Measurements from ENCODE around the gene PTP4A2. TPM values are rescaled to one million over a fixed set of nuclear protein-coding genes. Genes with fewer than 3 reads are reported as not detected.
"Not testable (repeated sequence)": the region's sequence is repeated elsewhere in the genome, so short reads cannot be mapped to it uniquely, and the experiment has no call there.

The PTP4A2 gene
- total and polyA plus RNA-seq, 2 of the 13 experiments (the other 11 are each of a cell fraction or from before 2014, with no cell fraction given): 173 to 225 TPM

DNA sequence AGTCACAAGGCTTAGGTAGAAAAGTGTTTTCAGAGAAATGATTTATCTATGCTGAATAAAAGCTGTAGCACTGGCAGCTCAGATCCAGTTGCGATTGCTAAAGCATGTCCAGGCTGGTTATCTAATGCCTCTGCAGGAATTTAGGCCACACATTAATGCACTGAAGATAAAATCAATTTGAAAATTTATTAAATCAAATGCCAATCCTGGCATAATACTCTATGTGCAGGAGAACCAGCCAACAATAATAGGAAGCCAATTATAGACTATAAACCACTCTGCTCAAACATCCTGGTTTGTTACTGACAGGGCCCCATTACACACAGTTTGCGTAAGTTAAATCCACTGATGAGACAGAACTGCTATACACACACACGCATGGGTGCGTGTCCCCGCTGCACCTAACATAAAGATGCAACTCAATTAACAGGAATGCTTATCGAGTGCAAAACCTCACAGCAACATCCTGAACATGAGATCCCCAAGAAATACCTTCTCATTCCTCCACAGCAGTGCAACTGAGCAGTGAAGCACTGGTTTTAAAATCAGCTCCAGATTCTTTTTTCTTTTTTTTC lies 40.6 kb downstream of the PTP4A2 start (continued):
- TF ChIP-seq LCORL (IDR thresholded peaks at IDR 0.05) (no peak), LCORL (CRISPR knock-in tag; IDR thresholded peaks at IDR 0.05) (no peak)
- TF ChIP-seq, protein P1, sequence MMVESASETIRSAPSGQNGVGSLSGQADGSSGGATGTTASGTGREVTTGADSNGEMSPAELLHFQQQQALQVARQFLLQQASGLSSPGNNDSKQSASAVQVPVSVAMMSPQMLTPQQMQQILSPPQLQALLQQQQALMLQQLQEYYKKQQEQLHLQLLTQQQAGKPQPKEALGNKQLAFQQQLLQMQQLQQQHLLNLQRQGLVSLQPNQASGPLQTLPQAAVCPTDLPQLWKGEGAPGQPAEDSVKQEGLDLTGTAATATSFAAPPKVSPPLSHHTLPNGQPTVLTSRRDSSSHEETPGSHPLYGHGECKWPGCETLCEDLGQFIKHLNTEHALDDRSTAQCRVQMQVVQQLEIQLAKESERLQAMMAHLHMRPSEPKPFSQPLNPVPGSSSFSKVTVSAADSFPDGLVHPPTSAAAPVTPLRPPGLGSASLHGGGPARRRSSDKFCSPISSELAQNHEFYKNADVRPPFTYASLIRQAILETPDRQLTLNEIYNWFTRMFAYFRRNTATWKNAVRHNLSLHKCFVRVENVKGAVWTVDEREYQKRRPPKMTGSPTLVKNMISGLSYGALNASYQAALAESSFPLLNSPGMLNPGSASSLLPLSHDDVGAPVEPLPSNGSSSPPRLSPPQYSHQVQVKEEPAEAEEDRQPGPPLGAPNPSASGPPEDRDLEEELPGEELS (CRISPR knock-in tag; IDR thresholded peaks at IDR 0.05): no peak

DNA sequence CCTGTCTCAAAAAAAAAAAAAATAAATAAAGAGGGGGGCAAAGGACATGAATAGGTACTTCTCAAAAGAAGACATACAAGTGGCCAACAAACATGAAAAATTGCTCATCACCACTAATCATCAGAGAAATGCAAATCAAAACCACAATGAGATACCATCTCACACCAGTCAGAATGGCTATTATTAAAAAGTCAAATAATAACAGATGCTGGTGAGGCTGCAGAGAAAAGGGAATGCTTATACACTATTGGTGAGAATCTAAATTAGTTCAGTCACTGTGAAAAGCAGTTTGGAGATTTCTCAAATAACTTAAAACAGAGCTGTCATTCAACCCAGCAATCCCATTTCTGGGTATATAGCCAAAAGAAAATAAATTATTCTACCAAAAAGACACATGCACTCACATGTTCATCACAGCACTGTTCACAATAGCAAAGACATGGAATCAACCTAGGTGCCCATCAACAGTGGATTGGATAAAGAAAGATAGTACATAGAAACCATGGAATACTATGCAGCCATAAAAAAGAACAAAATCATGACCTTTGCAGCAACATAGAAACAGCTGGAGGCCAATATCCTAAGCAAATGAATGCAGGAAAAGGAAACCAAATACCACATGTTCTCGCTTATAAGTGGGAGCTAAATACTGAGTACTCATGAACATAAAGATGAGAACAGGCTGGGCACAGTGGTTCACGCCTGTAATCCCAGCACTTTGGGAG lies 42.5 kb downstream of the PTP4A2 start:
- FAIRE-seq; POLR2A ChIA-PET; H3K36me3 ChIP-seq (replicated peaks in 1 of 2; ENCODE audit: control insufficient read depth in 1 of 2, insufficient read depth in 2 of 2, low read length in 2 of 2); H3K4me3 ChIP-seq (replicated peaks in 1 of 3; ENCODE audit: insufficient read depth in 1 of 3, low read depth in 2 of 3, low read length in 3 of 3); H3K9me3 ChIP-seq (ENCODE audit: low read length); H3K9ac ChIP-seq (ENCODE audit: insufficient read depth, low read depth, low read length); H3K4me2 ChIP-seq (ENCODE audit: low read depth, low read length); DNase-seq (ENCODE audit: low spot score); H3K4me1 ChIP-seq (ENCODE audit: insufficient read depth, low read length); in situ Hi-C loops (cut with HindIII; ENCODE audit: extremely low pct_ligation_motif_present, low pct_unique_long_range_greater_than_20kb); intact Hi-C loops (cut with micrococcal nuclease; ENCODE audit: unreplicated experiment); BruUV-seq (replicated peaks); H3K79me2 ChIP-seq (ENCODE audit: insufficient read depth, low read length); H3K27me3 ChIP-seq (ENCODE audit: control insufficient read depth in 1 of 2, insufficient read depth in 2 of 2, low read length in 2 of 2); H4K20me1 ChIP-seq (ENCODE audit: insufficient read depth, low read length); ATAC-seq; CTCF ChIA-PET (ENCODE audit: low intra/inter-chr PET ratio, low total read pairs); H3K27ac ChIP-seq (ENCODE audit: extremely low read length, insufficient read depth, low read length); H2AFZ ChIP-seq (ENCODE audit: low read length): not testable (repeated sequence)
- WGBS (ENCODE audit: low lambda C conversion rate): 77% methylated on average over 2 of the region's 2 CpGs

DNA sequence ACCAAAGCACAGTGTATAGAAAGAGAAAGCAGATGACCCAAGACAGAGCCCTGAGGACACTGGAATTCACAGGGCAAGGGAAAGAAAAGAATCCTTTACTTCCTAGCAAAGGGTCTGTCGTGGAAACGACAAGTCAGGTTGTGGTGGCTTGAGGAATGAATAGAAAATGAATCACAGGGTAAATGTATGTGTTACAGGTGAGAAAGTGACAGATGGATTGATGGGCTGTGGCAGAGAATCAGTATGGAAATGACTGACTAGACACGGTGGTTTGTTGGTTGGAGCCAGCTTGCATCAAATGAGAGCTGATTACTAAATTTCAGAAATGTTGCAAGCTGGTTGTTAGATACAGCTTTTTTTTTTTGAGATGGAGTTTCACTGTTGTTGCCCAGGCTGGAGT lies 46.9 kb downstream of the PTP4A2 start:
- peaks cover 13% of the 10 kb centered on the region for H3K4me1 ChIP-seq (ENCODE audit: insufficient read depth, low read length)
- H2AFZ ChIP-seq (ENCODE audit: low read length): no peak overlapping the region
- H4K20me1 ChIP-seq (ENCODE audit: insufficient read depth, low read length): no peaks in the 10 kb centered on the region
- no peak for FAIRE-seq
- in situ Hi-C loops (cut with HindIII; ENCODE audit: extremely low pct_ligation_motif_present, low pct_unique_long_range_greater_than_20kb) (no loop called here), intact Hi-C loops (cut with micrococcal nuclease; ENCODE audit: unreplicated experiment) (no loop called here)
- H3K4me2 ChIP-seq (ENCODE audit: low read depth, low read length): no peak overlapping the region
- H3K27me3 ChIP-seq (ENCODE audit: control insufficient read depth in 1 of 2, insufficient read depth in 2 of 2, low read length in 2 of 2): no peaks in the 10 kb centered on the region
- ChIA-PET POLR2A (no interaction called here), CTCF (ENCODE audit: low intra/inter-chr PET ratio, low total read pairs) (no interaction called here)
- H3K36me3 ChIP-seq (replicated peaks in 1 of 2; ENCODE audit: control insufficient read depth in 1 of 2, insufficient read depth in 2 of 2, low read length in 2 of 2): no peaks in the 10 kb centered on the region
- DNase-seq (ENCODE audit: low spot score): no peak
- no peak for ATAC-seq
- 28% methylated on average over 3 of the region's 3 CpGs for WGBS (ENCODE audit: low lambda C conversion rate)
- no peaks in the 10 kb centered on the region for H3K79me2 ChIP-seq (ENCODE audit: insufficient read depth, low read length)
- BruUV-seq (replicated peaks): no TSS peak
- H3K4me3 ChIP-seq (replicated peaks in 1 of 3; ENCODE audit: insufficient read depth in 1 of 3, low read depth in 2 of 3, low read length in 3 of 3): no peak overlapping the region
- H3K9ac ChIP-seq (ENCODE audit: insufficient read depth, low read depth, low read length): no peak overlapping the region
- no peaks in the 10 kb centered on the region for H3K9me3 ChIP-seq (ENCODE audit: low read length)
- no peak overlapping the region for H3K27ac ChIP-seq (ENCODE audit: extremely low read length, insufficient read depth, low read length)
- TF ChIP-seq, protein P2, sequence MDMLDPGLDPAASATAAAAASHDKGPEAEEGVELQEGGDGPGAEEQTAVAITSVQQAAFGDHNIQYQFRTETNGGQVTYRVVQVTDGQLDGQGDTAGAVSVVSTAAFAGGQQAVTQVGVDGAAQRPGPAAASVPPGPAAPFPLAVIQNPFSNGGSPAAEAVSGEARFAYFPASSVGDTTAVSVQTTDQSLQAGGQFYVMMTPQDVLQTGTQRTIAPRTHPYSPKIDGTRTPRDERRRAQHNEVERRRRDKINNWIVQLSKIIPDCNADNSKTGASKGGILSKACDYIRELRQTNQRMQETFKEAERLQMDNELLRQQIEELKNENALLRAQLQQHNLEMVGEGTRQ (IDR thresholded peaks at IDR 0.05; ENCODE audit: low read depth, low read length): no peak
- TF ChIP-seq, protein P2 (CRISPR knock-in tag; IDR thresholded peaks at IDR 0.05; ENCODE audit: borderline replicate concordance): no peak
- TF ChIP-seq ZNF530 (CRISPR knock-in tag; IDR thresholded peaks at IDR 0.05; ENCODE audit: low read depth): no peak
- no peak for TF ChIP-seq ZNF143 (CRISPR knock-in tag; IDR thresholded peaks at IDR 0.05)
- TF ChIP-seq, protein P3, sequence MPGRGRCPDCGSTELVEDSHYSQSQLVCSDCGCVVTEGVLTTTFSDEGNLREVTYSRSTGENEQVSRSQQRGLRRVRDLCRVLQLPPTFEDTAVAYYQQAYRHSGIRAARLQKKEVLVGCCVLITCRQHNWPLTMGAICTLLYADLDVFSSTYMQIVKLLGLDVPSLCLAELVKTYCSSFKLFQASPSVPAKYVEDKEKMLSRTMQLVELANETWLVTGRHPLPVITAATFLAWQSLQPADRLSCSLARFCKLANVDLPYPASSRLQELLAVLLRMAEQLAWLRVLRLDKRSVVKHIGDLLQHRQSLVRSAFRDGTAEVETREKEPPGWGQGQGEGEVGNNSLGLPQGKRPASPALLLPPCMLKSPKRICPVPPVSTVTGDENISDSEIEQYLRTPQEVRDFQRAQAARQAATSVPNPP (CRISPR knock-in tag; IDR thresholded peaks at IDR 0.05): no peak
- no peak for TF ChIP-seq HDAC1 (CRISPR knock-in tag; IDR thresholded peaks at IDR 0.05)
- no peak for TF ChIP-seq SP140L (CRISPR knock-in tag; IDR thresholded peaks at IDR 0.05; ENCODE audit: borderline replicate concordance)
- no peak for TF ChIP-seq ZNF841 (CRISPR knock-in tag; IDR thresholded peaks at IDR 0.05; ENCODE audit: borderline replicate concordance)

All from HepG2 (cell line).